ENCODE results near the gene PRAME. TPM values are rescaled to one million over a fixed set of nuclear protein-coding genes. Genes with fewer than 3 reads are reported as not detected.

Gene PRAME
- total and polyA plus RNA-seq, 2 experiments from 2014 or later, result not detected

DNA sequence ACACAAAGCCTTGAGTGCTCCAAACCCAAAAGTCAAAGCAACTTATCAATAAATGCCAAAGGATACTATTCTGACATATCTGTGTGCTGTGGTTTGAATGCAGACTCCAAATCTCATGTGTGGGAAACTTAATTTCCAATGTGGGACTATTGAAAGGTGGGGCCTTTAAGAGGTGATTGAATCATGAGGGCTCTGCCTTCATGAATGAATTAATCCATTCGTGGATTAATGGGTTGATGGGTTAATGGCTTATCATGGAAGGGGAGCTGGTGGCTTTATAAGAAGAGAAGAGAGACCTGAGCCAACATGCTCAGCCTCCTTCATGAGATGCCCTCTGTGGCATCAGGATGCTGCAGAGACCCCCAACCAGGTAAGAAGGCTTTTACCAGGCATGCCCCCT is 22.1 kb downstream of the PRAME start (continued):
- TF ChIP-seq, protein P1, sequence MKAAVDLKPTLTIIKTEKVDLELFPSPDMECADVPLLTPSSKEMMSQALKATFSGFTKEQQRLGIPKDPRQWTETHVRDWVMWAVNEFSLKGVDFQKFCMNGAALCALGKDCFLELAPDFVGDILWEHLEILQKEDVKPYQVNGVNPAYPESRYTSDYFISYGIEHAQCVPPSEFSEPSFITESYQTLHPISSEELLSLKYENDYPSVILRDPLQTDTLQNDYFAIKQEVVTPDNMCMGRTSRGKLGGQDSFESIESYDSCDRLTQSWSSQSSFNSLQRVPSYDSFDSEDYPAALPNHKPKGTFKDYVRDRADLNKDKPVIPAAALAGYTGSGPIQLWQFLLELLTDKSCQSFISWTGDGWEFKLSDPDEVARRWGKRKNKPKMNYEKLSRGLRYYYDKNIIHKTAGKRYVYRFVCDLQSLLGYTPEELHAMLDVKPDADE (IDR thresholded peaks at IDR 0.05), result no peak

DNA sequence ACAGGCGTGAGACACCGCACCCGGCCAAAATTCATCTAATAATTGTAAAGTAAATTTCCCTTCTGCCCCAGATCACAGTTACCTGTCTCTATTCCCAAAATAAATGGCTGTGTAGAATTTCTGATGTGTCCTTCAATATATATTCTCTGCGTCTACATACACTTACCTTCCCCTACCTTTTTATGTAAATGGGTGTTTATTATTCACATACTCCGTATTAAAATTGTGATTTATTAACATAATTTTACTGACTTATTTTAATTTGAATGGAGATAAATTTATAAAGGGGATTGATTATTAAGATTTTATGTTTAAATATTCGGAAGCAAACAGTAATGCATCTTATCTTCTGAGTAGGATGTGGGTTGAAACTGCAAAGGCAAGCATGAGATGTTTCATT is 22.6 kb downstream of the PRAME start:
- peaks cover 9% of the 10 kb centered on the region; the same call in 2 of the 3 replicates for H3K9me3 Mint-ChIP-seq
- Histone ChIP-seq H3K4me2 (no peak overlapping the region), H3K27me3 (ENCODE audit: insufficient read depth) (peaks cover 99% of the 10 kb centered on the region), H2AFZ (no peak overlapping the region), H3K4me3 (no peak overlapping the region), H3F3A (replicated peaks; ENCODE audit: low read depth) (no peaks in the 10 kb centered on the region), H3K4me1 (ENCODE audit: insufficient read depth) (no peaks in the 10 kb centered on the region), H3K79me2 (replicated peaks; ENCODE audit: insufficient read depth) (no peaks in the 10 kb centered on the region), H3K36me3 (ENCODE audit: insufficient read depth) (no peaks in the 10 kb centered on the region), H3K27ac (ENCODE audit: low read depth) (no peak overlapping the region), H4K20me1 (replicated peaks; ENCODE audit: insufficient read depth) (no peaks in the 10 kb centered on the region), H3K9me2 (ENCODE audit: insufficient read depth) (no peaks in the 10 kb centered on the region)
- H3K27me3 Mint-ChIP-seq (ENCODE audit: insufficient read depth, low read depth, poor library complexity), result peaks cover 70% of the 10 kb centered on the region
- ATAC-seq (no peak), DNase-seq (ENCODE audit: low spot score) (no peak)
- no peaks in the 10 kb centered on the region for H3K36me3 Mint-ChIP-seq (ENCODE audit: low read depth)
- H3K4me1 Mint-ChIP-seq, result no peaks in the 10 kb centered on the region
- H3K4me3 Mint-ChIP-seq, result no peak overlapping the region
- H3K27ac Mint-ChIP-seq, result no peak overlapping the region
- no peak for TF ChIP-seq EZH2phosphoT487 (IDR thresholded peaks at IDR 0.05; ENCODE audit: unreplicated experiment)
- TF ChIP-seq NANOG (IDR thresholded peaks at IDR 0.05; ENCODE audit: borderline replicate concordance), result no peak
- TF ChIP-seq, protein P2, sequence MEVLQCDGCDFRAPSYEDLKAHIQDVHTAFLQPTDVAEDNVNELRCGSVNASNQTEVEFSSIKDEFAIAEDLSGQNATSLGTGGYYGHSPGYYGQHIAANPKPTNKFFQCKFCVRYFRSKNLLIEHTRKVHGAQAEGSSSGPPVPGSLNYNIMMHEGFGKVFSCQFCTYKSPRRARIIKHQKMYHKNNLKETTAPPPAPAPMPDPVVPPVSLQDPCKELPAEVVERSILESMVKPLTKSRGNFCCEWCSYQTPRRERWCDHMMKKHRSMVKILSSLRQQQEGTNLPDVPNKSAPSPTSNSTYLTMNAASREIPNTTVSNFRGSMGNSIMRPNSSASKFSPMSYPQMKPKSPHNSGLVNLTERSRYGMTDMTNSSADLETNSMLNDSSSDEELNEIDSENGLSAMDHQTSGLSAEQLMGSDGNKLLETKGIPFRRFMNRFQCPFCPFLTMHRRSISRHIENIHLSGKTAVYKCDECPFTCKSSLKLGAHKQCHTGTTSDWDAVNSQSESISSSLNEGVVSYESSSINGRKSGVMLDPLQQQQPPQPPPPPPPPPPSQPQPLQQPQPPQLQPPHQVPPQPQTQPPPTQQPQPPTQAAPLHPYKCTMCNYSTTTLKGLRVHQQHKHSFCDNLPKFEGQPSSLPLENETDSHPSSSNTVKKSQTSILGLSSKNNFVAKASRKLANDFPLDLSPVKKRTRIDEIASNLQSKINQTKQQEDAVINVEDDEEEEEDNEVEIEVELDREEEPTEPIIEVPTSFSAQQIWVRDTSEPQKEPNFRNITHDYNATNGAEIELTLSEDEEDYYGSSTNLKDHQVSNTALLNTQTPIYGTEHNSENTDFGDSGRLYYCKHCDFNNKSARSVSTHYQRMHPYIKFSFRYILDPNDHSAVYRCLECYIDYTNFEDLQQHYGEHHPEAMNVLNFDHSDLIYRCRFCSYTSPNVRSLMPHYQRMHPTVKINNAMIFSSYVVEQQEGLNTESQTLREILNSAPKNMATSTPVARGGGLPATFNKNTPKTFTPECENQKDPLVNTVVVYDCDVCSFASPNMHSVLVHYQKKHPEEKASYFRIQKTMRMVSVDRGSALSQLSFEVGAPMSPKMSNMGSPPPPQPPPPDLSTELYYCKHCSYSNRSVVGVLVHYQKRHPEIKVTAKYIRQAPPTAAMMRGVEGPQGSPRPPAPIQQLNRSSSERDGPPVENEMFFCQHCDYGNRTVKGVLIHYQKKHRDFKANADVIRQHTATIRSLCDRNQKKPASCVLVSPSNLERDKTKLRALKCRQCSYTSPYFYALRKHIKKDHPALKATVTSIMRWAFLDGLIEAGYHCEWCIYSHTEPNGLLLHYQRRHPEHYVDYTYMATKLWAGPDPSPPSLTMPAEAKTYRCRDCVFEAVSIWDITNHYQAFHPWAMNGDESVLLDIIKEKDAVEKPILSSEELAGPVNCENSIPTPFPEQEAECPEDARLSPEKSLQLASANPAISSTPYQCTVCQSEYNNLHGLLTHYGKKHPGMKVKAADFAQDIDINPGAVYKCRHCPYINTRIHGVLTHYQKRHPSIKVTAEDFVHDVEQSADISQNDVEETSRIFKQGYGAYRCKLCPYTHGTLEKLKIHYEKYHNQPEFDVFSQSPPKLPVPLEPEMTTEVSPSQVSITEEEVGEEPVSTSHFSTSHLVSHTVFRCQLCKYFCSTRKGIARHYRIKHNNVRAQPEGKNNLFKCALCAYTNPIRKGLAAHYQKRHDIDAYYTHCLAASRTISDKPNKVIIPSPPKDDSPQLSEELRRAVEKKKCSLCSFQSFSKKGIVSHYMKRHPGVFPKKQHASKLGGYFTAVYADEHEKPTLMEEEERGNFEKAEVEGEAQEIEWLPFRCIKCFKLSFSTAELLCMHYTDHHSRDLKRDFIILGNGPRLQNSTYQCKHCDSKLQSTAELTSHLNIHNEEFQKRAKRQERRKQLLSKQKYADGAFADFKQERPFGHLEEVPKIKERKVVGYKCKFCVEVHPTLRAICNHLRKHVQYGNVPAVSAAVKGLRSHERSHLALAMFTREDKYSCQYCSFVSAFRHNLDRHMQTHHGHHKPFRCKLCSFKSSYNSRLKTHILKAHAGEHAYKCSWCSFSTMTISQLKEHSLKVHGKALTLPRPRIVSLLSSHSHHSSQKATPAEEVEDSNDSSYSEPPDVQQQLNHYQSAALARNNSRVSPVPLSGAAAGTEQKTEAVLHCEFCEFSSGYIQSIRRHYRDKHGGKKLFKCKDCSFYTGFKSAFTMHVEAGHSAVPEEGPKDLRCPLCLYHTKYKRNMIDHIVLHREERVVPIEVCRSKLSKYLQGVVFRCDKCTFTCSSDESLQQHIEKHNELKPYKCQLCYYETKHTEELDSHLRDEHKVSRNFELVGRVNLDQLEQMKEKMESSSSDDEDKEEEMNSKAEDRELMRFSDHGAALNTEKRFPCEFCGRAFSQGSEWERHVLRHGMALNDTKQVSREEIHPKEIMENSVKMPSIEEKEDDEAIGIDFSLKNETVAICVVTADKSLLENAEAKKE (CRISPR knock-in tag; IDR thresholded peaks at IDR 0.05), result no peak
- TF ChIP-seq EZH2 (IDR thresholded peaks at IDR 0.05; ENCODE audit: low read depth, unreplicated experiment), result no peak
- no peak for TF ChIP-seq POLR2AphosphoS5 (IDR thresholded peaks at IDR 0.05; ENCODE audit: low read depth)
- TF ChIP-seq ZNF114 (CRISPR knock-in tag; IDR thresholded peaks at IDR 0.05), result no peak
- TF ChIP-seq, protein P3, sequence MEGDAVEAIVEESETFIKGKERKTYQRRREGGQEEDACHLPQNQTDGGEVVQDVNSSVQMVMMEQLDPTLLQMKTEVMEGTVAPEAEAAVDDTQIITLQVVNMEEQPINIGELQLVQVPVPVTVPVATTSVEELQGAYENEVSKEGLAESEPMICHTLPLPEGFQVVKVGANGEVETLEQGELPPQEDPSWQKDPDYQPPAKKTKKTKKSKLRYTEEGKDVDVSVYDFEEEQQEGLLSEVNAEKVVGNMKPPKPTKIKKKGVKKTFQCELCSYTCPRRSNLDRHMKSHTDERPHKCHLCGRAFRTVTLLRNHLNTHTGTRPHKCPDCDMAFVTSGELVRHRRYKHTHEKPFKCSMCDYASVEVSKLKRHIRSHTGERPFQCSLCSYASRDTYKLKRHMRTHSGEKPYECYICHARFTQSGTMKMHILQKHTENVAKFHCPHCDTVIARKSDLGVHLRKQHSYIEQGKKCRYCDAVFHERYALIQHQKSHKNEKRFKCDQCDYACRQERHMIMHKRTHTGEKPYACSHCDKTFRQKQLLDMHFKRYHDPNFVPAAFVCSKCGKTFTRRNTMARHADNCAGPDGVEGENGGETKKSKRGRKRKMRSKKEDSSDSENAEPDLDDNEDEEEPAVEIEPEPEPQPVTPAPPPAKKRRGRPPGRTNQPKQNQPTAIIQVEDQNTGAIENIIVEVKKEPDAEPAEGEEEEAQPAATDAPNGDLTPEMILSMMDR (conservative IDR thresholded peaks at IDR 0.05; ENCODE audit: low read depth in 2 of 2), result no peak
- TF ChIP-seq ZNF331 (CRISPR knock-in tag; IDR thresholded peaks at IDR 0.05; ENCODE audit: low read depth), result no peak
- no peak for TF ChIP-seq JUNB (IDR thresholded peaks at IDR 0.05; ENCODE audit: unreplicated experiment)
- TF ChIP-seq CREB1 (CRISPR knock-in tag; IDR thresholded peaks at IDR 0.05; ENCODE audit: low read depth), result no peak
- TF ChIP-seq, protein P1 (IDR thresholded peaks at IDR 0.05), result no peak
- TF ChIP-seq, protein P4, sequence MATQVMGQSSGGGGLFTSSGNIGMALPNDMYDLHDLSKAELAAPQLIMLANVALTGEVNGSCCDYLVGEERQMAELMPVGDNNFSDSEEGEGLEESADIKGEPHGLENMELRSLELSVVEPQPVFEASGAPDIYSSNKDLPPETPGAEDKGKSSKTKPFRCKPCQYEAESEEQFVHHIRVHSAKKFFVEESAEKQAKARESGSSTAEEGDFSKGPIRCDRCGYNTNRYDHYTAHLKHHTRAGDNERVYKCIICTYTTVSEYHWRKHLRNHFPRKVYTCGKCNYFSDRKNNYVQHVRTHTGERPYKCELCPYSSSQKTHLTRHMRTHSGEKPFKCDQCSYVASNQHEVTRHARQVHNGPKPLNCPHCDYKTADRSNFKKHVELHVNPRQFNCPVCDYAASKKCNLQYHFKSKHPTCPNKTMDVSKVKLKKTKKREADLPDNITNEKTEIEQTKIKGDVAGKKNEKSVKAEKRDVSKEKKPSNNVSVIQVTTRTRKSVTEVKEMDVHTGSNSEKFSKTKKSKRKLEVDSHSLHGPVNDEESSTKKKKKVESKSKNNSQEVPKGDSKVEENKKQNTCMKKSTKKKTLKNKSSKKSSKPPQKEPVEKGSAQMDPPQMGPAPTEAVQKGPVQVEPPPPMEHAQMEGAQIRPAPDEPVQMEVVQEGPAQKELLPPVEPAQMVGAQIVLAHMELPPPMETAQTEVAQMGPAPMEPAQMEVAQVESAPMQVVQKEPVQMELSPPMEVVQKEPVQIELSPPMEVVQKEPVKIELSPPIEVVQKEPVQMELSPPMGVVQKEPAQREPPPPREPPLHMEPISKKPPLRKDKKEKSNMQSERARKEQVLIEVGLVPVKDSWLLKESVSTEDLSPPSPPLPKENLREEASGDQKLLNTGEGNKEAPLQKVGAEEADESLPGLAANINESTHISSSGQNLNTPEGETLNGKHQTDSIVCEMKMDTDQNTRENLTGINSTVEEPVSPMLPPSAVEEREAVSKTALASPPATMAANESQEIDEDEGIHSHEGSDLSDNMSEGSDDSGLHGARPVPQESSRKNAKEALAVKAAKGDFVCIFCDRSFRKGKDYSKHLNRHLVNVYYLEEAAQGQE (IDR thresholded peaks at IDR 0.05; ENCODE audit: unreplicated experiment), result no peak
